Neutrophil (primary cell): ENCODE measurements around the gene TRAF2.
"Not testable (repeated sequence)": the region's sequence is repeated elsewhere in the genome, so short reads cannot be mapped to it uniquely, and the experiment has no call there.

ENCODE experiments used
- H3K27ac ChIP-seq: fragments of 200-600 bp; sonication (generic); 2 replicates; pipeline ENCODE4 v1.5.1; 2016; ENCODE audit warnings: mild to moderate bottlenecking, moderate library complexity
- H3K27me3 ChIP-seq: fragments of 200-600 bp; sonication (generic); 2 replicates; pipeline ENCODE4 v1.6.0; 2016; ENCODE audit warnings: mild to moderate bottlenecking
- H3K36me3 ChIP-seq: fragments of 200-600 bp; sonication (generic); 2 replicates; pipeline ENCODE4 v1.5.1; 2017
- H3K4me1 ChIP-seq, 2 experiments: fragments of 200-600 bp in 1 of 2; sonication (generic) in 1 of 2; 1 replicate in 1 of 2; 2 replicates in 1 of 2; pipeline versions ENCODE4 v1.5.1 to v1.6.1; 2013 to 2016; ENCODE audit warnings: low read depth in 1 of 2, low read length in 1 of 2, mild to moderate bottlenecking in 1 of 2, moderate library complexity in 1 of 2; ENCODE audit not compliant: control insufficient read depth in 1 of 2, insufficient read depth in 1 of 2
- H3K4me3 ChIP-seq, 2 experiments: fragments of 200-600 bp in 1 of 2; sonication (generic) in 1 of 2; 1 replicate in 1 of 2; 2 replicates in 1 of 2; pipeline ENCODE4 v1.5.1; 2013 to 2016; ENCODE audit warnings: low read depth in 1 of 2, low read length in 1 of 2, mild to moderate bottlenecking in 1 of 2, moderate library complexity in 1 of 2
- H3K9me3 ChIP-seq: fragments of 200-600 bp; sonication (generic); 2 replicates; pipeline ENCODE4 v1.5.1; 2016
- TF ChIP-seq, protein P1 (sequence below): fragments of 200-600 bp; sonication (generic); IDR thresholded peaks from 2 replicates; pipeline ENCODE4 v1.5.1; 2016; ENCODE audit warnings: antibody characterized with exemption

TRAF2 gene, protein sequence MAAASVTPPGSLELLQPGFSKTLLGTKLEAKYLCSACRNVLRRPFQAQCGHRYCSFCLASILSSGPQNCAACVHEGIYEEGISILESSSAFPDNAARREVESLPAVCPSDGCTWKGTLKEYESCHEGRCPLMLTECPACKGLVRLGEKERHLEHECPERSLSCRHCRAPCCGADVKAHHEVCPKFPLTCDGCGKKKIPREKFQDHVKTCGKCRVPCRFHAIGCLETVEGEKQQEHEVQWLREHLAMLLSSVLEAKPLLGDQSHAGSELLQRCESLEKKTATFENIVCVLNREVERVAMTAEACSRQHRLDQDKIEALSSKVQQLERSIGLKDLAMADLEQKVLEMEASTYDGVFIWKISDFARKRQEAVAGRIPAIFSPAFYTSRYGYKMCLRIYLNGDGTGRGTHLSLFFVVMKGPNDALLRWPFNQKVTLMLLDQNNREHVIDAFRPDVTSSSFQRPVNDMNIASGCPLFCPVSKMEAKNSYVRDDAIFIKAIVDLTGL

DNA sequence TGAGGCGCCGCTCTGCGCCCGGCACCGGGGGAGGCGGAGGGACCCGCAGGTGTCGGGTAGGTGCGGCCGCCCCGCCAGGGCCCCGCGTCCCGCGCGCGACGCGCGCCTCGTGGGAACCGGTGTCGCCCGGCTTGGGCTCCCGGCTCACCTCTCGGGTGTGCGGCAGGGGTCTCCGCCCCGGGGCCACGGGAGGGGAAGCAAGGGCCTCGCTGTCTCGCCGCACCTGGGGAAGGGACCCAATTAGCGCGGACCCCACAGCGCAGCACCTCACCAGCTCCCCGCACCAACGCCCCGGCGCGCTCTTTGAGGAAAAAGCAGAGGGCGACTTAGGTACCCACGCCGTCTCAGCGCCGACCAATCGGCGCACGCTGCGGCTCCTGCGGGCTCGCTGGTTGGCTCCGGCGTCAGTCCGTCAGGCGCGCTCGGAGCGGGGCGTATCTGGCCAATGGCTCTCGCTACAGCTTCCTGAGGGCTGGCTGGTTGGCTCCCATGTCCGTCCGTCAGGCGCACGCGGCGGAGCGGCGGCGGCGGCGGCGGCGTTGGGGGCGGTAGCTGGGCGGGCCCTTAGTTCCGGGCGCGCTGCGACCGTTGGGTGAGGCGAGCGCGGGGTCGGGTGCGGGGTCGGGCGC, at the start of gene TRAF2:
Gene TRAF2, plus strand, starts transcription at position 567 of the 629 bp plus-strand sequence. CDS start 12,225 bp downstream, outside the sequence.
- peak within 1 kb of the TSS; percentile 74 for H3K27ac ChIP-seq
- H3K36me3 ChIP-seq = peaks cover 11% of the 10 kb centered on the region
- H3K4me1 ChIP-seq = peaks cover 19 to 28% of the 10 kb centered on the region in 2 experiments

DNA sequence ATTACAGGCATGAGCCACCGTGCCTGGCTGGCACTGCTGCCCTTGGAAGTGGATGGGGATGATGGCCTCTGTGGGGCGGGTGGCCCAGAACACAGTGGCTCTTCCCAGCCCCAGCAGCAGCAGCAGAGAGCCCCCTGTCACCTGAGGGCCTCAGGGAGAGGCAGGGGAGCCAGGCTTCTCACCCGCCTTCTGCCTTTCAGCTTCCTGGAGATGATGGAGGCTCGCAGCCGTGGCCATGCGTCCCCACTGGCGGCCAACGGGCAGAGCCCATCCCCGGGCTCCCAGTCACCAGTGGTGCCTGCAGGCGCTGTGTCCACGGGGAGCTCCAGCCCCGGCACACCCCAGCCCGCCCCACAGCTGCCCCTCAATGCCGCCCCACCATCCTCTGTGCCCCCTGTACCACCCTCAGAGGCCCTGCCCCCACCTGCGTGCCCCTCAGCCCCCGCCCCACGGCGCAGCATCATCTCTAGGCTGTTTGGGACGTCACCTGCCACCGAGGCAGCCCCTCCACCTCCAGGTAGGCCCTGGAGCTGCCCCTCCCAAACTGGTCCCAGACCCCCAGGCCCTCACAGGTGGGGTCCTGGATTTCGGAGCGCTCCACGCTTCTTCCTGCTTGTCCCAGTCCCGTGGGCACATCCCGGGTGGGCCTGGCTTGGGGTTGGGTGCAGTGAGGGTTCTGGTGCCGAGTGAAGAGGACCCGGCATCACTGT, 49.0 kb upstream of the TRAF2 start:
- H3K4me1 ChIP-seq = peaks cover 2 to 7% of the 10 kb centered on the region in 2 experiments
- no peak overlapping the region for H3K27ac ChIP-seq
- H3K27me3 ChIP-seq = peaks cover 4% of the 10 kb centered on the region
- TF ChIP-seq, protein P1, sequence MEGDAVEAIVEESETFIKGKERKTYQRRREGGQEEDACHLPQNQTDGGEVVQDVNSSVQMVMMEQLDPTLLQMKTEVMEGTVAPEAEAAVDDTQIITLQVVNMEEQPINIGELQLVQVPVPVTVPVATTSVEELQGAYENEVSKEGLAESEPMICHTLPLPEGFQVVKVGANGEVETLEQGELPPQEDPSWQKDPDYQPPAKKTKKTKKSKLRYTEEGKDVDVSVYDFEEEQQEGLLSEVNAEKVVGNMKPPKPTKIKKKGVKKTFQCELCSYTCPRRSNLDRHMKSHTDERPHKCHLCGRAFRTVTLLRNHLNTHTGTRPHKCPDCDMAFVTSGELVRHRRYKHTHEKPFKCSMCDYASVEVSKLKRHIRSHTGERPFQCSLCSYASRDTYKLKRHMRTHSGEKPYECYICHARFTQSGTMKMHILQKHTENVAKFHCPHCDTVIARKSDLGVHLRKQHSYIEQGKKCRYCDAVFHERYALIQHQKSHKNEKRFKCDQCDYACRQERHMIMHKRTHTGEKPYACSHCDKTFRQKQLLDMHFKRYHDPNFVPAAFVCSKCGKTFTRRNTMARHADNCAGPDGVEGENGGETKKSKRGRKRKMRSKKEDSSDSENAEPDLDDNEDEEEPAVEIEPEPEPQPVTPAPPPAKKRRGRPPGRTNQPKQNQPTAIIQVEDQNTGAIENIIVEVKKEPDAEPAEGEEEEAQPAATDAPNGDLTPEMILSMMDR = no peak
- H3K9me3 ChIP-seq = no peaks in the 10 kb centered on the region
- peaks cover 84% of the 10 kb centered on the region for H3K36me3 ChIP-seq
- no peak overlapping the region for H3K4me3 ChIP-seq

More for the DNA sequence above, at the start of gene TRAF2:
- H3K4me3 ChIP-seq = peak within 1 kb of the TSS; percentile 79 to 97
- TF ChIP-seq, protein P1 = peak; percentile 19
- no peaks in the 10 kb centered on the region for H3K9me3 ChIP-seq
- H3K27me3 ChIP-seq = peaks cover 21% of the 10 kb centered on the region

DNA sequence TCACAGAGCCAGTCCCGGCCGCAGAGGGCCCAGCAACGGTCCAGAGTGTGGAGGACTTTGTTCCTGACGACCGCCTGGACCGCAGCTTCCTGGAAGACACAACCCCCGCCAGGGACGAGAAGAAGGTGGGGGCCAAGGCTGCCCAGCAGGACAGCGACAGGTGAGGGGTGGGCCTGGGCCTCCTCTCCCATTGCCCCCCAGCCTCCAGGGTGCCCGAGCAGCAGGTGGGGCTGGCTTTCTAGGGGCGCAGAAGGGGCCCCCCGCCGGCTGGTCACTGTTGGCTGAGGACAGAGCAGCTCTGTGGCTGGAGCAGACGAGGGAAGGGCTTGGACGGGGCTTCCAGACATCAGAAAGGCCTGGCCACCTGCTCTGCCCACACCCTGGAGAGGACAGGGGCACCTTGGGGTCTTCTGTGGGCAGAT, 48.4 kb upstream of the TRAF2 start:
- H3K4me1 ChIP-seq, H3K27me3 ChIP-seq, H3K9me3 ChIP-seq, H3K27ac ChIP-seq, H3K4me3 ChIP-seq: not testable (repeated sequence)
- H3K36me3 ChIP-seq = peaks cover 78% of the 10 kb centered on the region

DNA sequence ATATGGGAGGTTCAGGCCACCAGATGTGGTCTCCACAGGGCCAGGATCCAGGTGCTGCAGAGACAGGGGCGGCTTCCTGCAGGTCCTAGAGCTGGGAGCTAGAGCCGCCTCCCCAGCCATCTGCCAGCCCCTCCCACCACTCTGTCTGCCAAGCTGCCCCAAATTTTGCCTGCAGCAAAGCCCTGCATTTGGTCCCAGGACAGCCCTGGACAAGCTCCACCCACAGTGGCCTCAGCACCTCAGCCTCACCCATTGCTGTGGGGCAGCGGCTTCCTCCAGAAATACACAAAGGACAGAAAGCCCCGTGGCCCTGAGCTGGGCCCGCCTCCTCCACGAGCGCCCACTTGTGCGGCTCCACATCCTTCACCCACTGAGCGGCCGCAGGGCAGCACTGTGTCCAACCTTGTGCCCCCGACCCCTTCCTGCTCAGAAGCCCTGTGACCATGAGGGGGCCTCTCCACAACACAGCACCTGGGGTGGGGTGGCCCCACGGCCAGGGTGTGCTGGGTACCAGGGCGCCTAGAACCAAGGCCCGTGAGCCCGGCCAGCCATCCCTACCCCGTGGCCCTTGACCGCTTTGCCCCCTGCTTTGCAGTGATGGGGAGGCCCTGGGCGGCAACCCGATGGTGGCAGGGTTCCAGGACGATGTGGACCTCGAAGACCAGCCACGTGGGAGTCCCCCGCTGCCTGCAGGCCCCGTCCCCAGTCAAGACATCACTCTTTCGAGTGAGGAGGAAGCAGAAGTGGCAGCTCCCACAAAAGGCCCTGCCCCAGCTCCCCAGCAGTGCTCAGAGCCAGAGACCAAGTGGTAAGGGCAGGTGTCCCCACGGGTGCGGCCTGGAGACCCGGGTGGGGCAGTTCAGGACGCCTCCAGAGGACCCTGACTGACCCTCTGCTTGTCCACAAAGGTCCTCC, 47.7 kb upstream of the TRAF2 start:
- peaks cover 71% of the 10 kb centered on the region for H3K36me3 ChIP-seq

More for the DNA sequence above, 47.7 kb upstream of the TRAF2 start:
- TF ChIP-seq, protein P1 = no peak
- Histone ChIP-seq H3K27me3 (peaks cover 17% of the 10 kb centered on the region), H3K9me3 (no peaks in the 10 kb centered on the region), H3K4me3 (no peak overlapping the region), H3K4me1 (peaks cover 11 to 16% of the 10 kb centered on the region in 2 experiments), H3K27ac (no peak overlapping the region)
